H1 (cell line): ENCODE results near the gene SLC7A10.

Experiments
- EP300 ChIP-seq, 2 experiments: IDR thresholded peaks; 1 replicate in 1 of 2; 2 replicates in 1 of 2; pipeline ENCODE4 v1.6.1; 2011 to 2012; ENCODE audit warnings: low read depth in 2 of 2, low read length in 2 of 2, mild to moderate bottlenecking in 2 of 2, borderline replicate concordance in 1 of 2, inconsistent platforms in 1 of 2, moderate library complexity in 1 of 2
- POLR2AphosphoS5 ChIP-seq: IDR thresholded peaks from 2 replicates; pipeline ENCODE4 v1.6.1; 2011; ENCODE audit warnings: low read depth, low read length
- TF ChIP-seq, protein P1 (sequence below), 3 experiments: IDR thresholded peaks; 1 replicate in 2 of 3; 2 replicates in 1 of 3; pipeline versions ENCODE4 v1.5.1 to v1.6.1; 2011; ENCODE audit warnings: low read length in 3 of 3, mild to moderate bottlenecking in 3 of 3, inconsistent platforms in 2 of 3, low read depth in 1 of 3, moderate library complexity in 1 of 3; ENCODE audit not compliant: insufficient read depth in 1 of 3; ENCODE audit errors: control extremely low read depth in 1 of 3
- TF ChIP-seq, protein P2 (sequence below): IDR thresholded peaks from 2 replicates; pipeline ENCODE4 v1.6.1; 2011; ENCODE audit warnings: low read length, improper control_type of control experiment

DNA sequence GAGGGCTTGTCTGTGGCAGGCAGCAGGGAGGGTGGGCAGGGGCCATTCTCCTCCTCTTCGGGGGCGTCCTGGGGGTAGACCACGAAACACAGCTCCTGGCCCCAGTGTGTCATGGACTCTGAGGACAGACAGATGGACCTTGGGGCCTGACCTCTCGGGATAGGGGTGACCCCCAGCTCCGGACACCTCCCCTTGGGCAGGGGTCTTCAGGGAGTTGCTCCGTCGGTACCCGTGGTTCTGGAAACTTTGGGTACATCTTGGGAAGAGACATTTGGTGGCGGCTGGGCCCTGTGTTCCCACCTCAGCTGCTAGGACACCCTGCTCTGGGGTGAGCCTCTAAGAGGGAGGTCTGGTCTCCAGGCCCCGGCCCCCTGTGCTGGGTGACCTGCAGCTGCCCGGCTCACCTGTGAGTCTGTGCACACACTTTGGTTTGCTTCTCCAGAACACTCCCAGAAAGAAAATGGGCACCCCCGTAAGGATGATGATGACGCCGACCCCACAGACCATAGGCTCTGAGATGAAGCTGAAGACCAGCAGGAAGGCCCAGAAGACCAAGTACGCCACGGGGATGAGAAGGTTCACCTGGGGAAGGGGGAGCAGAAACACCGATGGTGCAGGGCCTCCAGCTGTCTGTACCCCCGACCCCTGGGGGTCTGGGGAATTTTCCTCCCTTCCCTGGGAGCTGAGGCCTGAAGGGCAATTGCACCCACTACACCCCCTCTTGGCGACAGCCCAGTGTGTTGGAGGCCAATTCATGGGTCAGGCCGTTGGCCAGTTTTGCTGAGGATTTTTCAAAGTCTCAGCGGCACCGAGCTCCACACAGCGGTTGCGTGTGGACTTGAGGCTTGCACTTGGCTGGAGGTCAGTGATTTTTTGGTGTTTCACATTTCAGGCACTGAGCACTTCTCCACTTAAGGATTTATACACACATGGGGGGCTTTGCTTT, 16.5 kb downstream of the SLC7A10 start:
- TF ChIP-seq, protein P1, sequence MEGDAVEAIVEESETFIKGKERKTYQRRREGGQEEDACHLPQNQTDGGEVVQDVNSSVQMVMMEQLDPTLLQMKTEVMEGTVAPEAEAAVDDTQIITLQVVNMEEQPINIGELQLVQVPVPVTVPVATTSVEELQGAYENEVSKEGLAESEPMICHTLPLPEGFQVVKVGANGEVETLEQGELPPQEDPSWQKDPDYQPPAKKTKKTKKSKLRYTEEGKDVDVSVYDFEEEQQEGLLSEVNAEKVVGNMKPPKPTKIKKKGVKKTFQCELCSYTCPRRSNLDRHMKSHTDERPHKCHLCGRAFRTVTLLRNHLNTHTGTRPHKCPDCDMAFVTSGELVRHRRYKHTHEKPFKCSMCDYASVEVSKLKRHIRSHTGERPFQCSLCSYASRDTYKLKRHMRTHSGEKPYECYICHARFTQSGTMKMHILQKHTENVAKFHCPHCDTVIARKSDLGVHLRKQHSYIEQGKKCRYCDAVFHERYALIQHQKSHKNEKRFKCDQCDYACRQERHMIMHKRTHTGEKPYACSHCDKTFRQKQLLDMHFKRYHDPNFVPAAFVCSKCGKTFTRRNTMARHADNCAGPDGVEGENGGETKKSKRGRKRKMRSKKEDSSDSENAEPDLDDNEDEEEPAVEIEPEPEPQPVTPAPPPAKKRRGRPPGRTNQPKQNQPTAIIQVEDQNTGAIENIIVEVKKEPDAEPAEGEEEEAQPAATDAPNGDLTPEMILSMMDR (IDR thresholded peaks at IDR 0.05; ENCODE audit: control extremely low read depth in 1 of 3, insufficient read depth in 1 of 3, low read depth in 1 of 3, low read length in 3 of 3), result no peak
- TF ChIP-seq EP300 (IDR thresholded peaks at IDR 0.05; ENCODE audit: borderline replicate concordance in 1 of 2, low read depth in 2 of 2, low read length in 2 of 2) (no peak), POLR2AphosphoS5 (no peak)
- TF ChIP-seq, protein P2, sequence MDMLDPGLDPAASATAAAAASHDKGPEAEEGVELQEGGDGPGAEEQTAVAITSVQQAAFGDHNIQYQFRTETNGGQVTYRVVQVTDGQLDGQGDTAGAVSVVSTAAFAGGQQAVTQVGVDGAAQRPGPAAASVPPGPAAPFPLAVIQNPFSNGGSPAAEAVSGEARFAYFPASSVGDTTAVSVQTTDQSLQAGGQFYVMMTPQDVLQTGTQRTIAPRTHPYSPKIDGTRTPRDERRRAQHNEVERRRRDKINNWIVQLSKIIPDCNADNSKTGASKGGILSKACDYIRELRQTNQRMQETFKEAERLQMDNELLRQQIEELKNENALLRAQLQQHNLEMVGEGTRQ, result no peak
